ENCODE measurements around the gene NECTIN1. TPM values are rescaled to one million over a fixed set of nuclear protein-coding genes. Genes with fewer than 3 reads are reported as not detected.

NECTIN1 gene
- total and polyA plus RNA-seq, 2 of the 13 experiments (the other 11 are each of a cell fraction or from before 2014, with no cell fraction given) = 3.9 to 7.3 TPM

DNA sequence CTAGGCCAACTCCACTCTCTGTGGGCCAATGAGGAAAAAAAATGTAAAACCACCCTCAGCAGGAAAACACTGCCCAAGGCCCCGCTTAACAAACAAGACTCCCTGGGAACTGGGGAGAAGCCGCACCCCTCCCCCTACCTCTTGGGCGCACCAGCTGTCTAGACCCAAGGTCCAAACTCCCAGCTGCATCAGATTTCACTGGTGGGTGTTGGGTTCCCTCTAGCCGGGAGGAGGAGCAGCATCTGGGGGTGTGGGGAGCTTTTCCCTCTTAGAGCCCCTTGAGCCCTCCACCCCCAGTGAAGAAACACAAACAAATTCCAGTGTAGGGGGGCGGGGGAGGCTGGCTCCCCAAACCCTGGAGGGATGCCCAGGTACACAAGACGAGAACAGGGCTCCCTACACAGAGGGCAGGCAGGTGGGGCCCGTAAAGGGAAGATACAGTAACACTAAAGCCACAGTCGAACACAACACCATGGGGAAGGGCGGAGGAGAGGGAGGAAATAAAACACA is 64.9 kb downstream of the NECTIN1 start:
- H3K27me3 ChIP-seq (ENCODE audit: control insufficient read depth in 1 of 2, insufficient read depth in 2 of 2, low read length in 2 of 2) = 0 out of 5 replicates have a peak, but pooled peaks cover 0 to 6% of the 10 kb centered on the region in 2 experiments
- no peaks in the 10 kb centered on the region for H4K20me1 ChIP-seq (ENCODE audit: insufficient read depth, low read length)
- ChIA-PET POLR2A (interaction anchor here (1.0 to 2.2 kb wide), 5 partner anchors 35 to 65 kb away, joined by 3 to 11 read pairs (median 5); partner anchors contain the start of gene NECTIN1), CTCF (ENCODE audit: low intra/inter-chr PET ratio, low total read pairs) (interaction anchor here (1.3 kb wide), 1 partner anchor 184 kb away, joined by 4 read pairs; no protein-coding TSS in a partner anchor)
- 13% methylated on average over 6 of the region's 9 CpGs for WGBS (ENCODE audit: low lambda C conversion rate)
- DNase-seq (ENCODE audit: low spot score) = peak; percentile 89
- ATAC-seq = peak; percentile 70
- in situ Hi-C loops (cut with HindIII; ENCODE audit: extremely low pct_ligation_motif_present, low pct_unique_long_range_greater_than_20kb) (loop anchor here (10.0 kb wide), 2 partner anchors 351 to 441 kb away; no protein-coding TSS in a partner anchor), intact Hi-C loops (cut with micrococcal nuclease; ENCODE audit: unreplicated experiment) (loop anchor here (10.0 kb wide), 3 partner anchors 179 to 521 kb away; no protein-coding TSS in a partner anchor)
- no peaks in the 10 kb centered on the region for H3K36me3 ChIP-seq (replicated peaks in 1 of 2; ENCODE audit: control insufficient read depth in 1 of 2, insufficient read depth in 2 of 2, low read length in 2 of 2)
- H3K9ac ChIP-seq (ENCODE audit: insufficient read depth, low read depth, low read length) = no peak overlapping the region
- H3K4me1 ChIP-seq (ENCODE audit: insufficient read depth, low read length) = peaks cover 25% of the 10 kb centered on the region
- peak overlapping the region; percentile 47 for H3K27ac ChIP-seq (ENCODE audit: extremely low read length, insufficient read depth, low read length)
- peak overlapping the region in 1 of 3 experiments; percentile 20; a peak in 2 of 6 replicates for H3K4me3 ChIP-seq (replicated peaks in 1 of 3; ENCODE audit: insufficient read depth in 1 of 3, low read depth in 2 of 3, low read length in 3 of 3)
- FAIRE-seq = peak; percentile 93
- H3K9me3 ChIP-seq (ENCODE audit: low read length) = no peaks in the 10 kb centered on the region
- BruUV-seq (replicated peaks) = no TSS peak
- H3K4me2 ChIP-seq (ENCODE audit: low read depth, low read length) = peak overlapping the region; percentile 65
- no peak overlapping the region for H2AFZ ChIP-seq (ENCODE audit: low read length)
- no peaks in the 10 kb centered on the region for H3K79me2 ChIP-seq (ENCODE audit: insufficient read depth, low read length)
- TF ChIP-seq NCOA2 (CRISPR knock-in tag; IDR thresholded peaks at IDR 0.05) (peak; percentile 54; the same call in 1 of the 2 replicates), SALL1 (CRISPR knock-in tag; IDR thresholded peaks at IDR 0.05) (peak; percentile 79), RXRA (CRISPR knock-in tag; IDR thresholded peaks at IDR 0.05) (peak; percentile 32; the same call in 1 of the 2 replicates), FOXP1 (IDR thresholded peaks at IDR 0.05) (no peak), FOXP1 (CRISPR knock-in tag; IDR thresholded peaks at IDR 0.05) (peak; percentile 48; the same call in 1 of the 2 replicates), TBX2 (CRISPR knock-in tag; IDR thresholded peaks at IDR 0.05; ENCODE audit: borderline replicate concordance) (peak; percentile 53; the same call in 1 of the 2 replicates), DNMT3B (CRISPR knock-in tag; conservative IDR thresholded peaks at IDR 0.05) (0 out of 2 replicates have a peak, but pooled peaks have one; percentile 51), NCOR1 (IDR thresholded peaks at IDR 0.05; ENCODE audit: borderline replicate concordance, low read length) (peak; percentile 74; the same call in 1 of the 2 replicates), ZNF792 (CRISPR knock-in tag; IDR thresholded peaks at IDR 0.05) (peak; percentile 51; the same call in 1 of the 2 replicates), ERF (CRISPR knock-in tag; IDR thresholded peaks at IDR 0.05) (0 out of 2 replicates have a peak, but pooled peaks have one; percentile 36), ZNF530 (CRISPR knock-in tag; IDR thresholded peaks at IDR 0.05; ENCODE audit: low read depth) (no peak), NONO (IDR thresholded peaks at IDR 0.05) (no peak), NONO (CRISPR knock-in tag; conservative IDR thresholded peaks at IDR 0.05) (peak; percentile 51; the same call in 1 of the 2 replicates), ZNF224 (CRISPR knock-in tag; IDR thresholded peaks at IDR 0.05) (no peak), HNRNPL (IDR thresholded peaks at IDR 0.05; ENCODE audit: low read depth, low read length) (0 out of 2 replicates have a peak, but pooled peaks have one; percentile 39)
- TF ChIP-seq, protein P1, sequence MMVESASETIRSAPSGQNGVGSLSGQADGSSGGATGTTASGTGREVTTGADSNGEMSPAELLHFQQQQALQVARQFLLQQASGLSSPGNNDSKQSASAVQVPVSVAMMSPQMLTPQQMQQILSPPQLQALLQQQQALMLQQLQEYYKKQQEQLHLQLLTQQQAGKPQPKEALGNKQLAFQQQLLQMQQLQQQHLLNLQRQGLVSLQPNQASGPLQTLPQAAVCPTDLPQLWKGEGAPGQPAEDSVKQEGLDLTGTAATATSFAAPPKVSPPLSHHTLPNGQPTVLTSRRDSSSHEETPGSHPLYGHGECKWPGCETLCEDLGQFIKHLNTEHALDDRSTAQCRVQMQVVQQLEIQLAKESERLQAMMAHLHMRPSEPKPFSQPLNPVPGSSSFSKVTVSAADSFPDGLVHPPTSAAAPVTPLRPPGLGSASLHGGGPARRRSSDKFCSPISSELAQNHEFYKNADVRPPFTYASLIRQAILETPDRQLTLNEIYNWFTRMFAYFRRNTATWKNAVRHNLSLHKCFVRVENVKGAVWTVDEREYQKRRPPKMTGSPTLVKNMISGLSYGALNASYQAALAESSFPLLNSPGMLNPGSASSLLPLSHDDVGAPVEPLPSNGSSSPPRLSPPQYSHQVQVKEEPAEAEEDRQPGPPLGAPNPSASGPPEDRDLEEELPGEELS (CRISPR knock-in tag; IDR thresholded peaks at IDR 0.05) = peak; percentile 55; the same call in 1 of the 2 replicates
- TF ChIP-seq, protein P2, sequence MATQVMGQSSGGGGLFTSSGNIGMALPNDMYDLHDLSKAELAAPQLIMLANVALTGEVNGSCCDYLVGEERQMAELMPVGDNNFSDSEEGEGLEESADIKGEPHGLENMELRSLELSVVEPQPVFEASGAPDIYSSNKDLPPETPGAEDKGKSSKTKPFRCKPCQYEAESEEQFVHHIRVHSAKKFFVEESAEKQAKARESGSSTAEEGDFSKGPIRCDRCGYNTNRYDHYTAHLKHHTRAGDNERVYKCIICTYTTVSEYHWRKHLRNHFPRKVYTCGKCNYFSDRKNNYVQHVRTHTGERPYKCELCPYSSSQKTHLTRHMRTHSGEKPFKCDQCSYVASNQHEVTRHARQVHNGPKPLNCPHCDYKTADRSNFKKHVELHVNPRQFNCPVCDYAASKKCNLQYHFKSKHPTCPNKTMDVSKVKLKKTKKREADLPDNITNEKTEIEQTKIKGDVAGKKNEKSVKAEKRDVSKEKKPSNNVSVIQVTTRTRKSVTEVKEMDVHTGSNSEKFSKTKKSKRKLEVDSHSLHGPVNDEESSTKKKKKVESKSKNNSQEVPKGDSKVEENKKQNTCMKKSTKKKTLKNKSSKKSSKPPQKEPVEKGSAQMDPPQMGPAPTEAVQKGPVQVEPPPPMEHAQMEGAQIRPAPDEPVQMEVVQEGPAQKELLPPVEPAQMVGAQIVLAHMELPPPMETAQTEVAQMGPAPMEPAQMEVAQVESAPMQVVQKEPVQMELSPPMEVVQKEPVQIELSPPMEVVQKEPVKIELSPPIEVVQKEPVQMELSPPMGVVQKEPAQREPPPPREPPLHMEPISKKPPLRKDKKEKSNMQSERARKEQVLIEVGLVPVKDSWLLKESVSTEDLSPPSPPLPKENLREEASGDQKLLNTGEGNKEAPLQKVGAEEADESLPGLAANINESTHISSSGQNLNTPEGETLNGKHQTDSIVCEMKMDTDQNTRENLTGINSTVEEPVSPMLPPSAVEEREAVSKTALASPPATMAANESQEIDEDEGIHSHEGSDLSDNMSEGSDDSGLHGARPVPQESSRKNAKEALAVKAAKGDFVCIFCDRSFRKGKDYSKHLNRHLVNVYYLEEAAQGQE (IDR thresholded peaks at IDR 0.05; ENCODE audit: borderline replicate concordance in 1 of 2, low read depth in 1 of 2, low read length in 2 of 2) = 0 out of 4 replicates have a peak, but pooled peaks of 1 of the 2 experiments have one; percentile 28
- TF ChIP-seq, protein P3, sequence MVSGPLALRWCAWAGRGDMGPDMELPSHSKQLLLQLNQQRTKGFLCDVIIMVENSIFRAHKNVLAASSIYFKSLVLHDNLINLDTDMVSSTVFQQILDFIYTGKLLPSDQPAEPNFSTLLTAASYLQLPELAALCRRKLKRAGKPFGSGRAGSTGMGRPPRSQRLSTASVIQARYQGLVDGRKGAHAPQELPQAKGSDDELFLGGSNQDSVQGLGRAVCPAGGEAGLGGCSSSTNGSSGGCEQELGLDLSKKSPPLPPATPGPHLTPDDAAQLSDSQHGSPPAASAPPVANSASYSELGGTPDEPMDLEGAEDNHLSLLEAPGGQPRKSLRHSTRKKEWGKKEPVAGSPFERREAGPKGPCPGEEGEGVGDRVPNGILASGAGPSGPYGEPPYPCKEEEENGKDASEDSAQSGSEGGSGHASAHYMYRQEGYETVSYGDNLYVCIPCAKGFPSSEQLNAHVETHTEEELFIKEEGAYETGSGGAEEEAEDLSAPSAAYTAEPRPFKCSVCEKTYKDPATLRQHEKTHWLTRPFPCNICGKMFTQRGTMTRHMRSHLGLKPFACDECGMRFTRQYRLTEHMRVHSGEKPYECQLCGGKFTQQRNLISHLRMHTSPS (CRISPR knock-in tag; IDR thresholded peaks at IDR 0.05; ENCODE audit: low read depth) = 0 out of 2 replicates have a peak, but pooled peaks have one; percentile 19

All from HepG2 (cell line).